GM21447 (cell line): ENCODE measurements around the gene LIX1L.
A peak's percentile ranks its signal among the peaks of the same experiment; 100 is the strongest.

ENCODE experiments used
- ATAC-seq: cut with Tn5 transposase; IDR thresholded peaks from one replicate; pipeline ENCODE4 v1.9.1; 2021; ENCODE audit not compliant: unreplicated experiment

The LIX1L gene

DNA sequence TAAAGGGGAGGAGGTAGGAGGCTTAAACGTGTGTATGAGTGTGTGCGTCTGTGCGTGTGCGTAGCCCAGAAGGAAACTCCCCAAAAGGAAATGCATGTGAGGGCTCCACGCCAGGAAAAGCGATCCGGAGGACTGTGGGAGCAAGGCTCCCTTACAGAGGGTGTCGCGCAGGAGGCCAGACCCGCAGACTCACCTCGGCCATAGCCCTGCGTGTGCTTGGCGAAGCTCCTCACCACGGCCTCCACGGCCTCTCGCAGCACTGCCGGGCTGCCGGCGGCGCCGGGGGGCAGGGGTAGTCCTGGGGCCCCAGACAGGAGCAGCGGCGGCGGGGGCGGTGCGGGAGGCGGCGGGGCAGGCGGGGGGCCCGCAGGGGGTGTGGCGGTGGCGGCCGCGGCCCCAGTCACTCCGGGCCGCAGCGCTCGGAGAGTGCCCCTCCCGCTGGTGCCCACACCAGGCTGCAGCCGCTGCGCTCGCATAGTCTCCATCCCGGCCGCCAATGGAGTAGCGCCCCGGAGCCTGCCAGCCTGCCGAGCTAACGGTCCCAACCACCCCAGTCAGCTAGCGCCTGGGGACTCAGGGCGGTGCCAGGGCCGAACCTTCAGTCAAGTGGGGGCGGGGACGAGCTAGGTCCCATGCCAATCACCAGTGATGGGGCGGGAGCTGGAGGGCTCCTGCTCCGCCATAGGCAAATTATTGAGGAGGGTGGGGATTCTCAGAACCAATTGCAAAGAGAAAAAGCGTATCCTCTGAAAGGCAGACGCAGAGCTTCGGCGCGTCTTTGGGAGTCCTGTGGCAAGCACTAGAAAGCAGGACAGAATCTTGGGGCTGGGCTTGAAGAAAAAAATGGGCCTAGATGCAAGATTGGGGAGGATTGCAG is at the start of gene LIX1L:
TSS of gene LIX1L (minus strand) at position 575 of the 877 bp plus-strand sequence. CDS start at position 485, 90 bp downstream.
- peak; percentile 84 for ATAC-seq

DNA sequence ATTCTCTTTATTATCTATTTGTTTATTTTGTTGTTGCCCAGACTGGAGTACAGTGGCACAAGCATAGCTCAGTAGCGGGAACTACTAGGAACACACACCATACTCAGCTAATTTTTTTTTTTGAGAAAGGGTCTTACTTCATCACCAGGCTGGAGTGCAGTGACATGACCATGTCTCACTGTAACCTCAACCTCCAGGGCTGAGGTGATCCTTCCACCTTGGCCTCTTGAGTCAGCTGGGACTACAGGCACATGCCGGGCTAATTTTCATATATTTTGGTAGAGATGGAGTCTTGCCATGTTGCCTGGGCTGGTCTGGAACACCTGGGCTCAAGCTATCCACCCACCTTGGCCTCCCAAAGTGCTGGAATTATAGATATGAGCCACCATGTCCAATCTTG is 43.9 kb upstream of the LIX1L start:
- ATAC-seq: no peak

DNA sequence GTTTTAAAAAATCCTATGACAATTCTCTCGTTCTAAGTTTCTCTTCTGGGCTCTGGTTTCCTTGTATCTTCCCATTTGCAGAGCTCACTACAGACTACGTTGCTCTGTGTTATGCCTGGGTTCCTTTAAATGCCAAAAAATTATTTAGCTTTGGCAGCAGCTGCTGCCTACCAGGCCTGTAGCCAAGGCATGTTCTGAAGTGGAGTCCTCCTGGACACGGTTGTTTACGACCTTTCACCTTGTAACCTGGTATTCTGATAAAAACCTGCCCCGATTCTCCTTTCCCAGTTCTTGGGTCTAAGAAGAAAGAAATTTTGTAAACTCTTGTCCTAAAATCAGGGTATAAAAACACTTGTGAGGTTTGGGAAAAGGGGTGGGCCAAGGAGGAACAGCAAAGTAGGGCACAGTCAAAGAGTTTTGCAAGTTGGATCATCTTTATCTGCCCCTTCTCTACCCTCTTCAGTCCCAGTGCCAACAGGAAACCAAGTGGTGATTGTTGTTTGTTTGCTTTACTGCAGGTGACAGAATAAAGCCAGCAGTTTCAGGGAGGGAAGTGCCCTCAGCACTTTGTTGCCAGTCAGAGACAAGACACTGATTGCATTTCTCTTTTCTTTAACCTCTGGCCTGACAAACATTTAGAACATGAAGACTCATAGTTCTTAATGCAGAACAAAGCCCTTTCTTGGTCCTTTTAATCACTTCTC is 41.7 kb upstream of the LIX1L start:
- no peak for ATAC-seq

DNA sequence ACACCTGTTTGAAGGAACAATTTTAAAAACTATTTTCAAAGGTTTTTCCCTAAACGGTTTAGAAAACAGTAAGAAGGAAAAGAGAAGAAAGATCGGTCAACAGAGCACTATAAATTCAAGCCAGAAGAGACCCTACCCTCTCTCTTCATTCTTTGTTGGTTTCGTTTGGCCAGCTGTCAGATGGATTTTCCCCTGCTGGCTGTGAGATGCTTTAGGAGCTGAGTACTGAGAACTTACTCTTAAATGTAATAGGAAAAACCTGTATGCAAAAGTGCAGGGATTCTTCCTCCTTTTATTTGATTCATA is 39.9 kb upstream of the LIX1L start:
- ATAC-seq: no peak

DNA sequence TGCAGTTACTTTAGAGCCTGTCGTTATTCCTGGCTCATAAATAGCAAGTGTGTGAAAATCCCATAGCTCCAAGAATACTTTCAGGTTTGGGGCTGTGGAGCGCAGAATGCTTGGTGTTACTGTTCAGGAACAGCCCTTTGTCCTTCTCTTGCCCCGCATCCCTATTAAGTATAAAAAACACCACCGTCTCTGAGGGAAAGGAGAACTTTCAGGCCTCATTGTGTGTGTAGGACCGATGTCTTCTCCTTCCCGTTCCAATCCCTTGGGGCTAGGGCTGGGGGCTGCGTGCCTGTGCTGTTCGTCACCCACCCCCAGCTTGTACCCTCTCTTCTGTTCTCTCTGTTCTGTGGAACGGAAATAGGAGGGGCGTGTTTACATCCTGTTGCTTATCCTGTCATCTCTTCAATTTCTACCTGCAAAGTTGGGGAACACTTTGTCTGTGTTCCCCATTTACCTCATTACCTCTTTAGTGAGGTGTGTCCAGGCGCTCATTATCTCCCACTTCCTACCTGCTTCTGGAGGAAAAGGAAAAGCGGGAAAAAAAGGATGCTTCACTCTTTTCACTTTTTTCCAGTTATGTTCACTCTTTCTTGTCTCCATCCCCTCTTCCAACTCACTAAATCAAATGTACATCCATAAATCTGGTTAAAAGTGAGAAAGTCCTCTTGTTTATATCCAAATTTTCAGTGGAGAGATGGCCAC is 39.4 kb upstream of the LIX1L start:
- peak; percentile 34 for ATAC-seq

DNA sequence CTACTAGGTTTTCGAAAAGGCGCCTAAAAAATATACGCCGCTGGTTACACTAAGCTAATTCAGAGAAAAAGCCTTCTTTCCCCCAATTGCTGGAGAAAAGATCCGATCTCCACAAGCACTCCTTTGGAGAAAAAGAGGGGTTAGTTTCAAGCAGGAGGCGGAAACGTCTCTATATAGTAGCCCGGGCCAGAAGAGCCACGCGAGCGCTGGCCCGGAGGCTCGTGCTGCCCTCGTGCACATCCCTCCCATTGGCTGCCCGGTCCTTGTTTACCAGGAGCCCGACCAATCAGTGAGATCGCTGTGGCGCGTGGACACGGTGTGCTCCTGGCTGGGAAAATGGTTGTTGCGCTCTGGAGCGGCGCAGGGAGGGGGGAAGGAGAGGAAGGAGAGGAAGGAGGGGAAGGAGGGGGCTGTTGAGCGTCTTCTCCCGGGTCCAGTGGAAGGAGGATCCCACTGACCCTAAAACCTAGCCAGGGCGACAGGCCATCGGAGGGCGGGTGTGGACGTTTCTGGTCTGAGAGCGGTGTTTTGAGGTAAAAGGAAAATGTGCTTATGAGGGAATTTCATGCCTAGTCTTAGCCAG is 38.7 kb upstream of the LIX1L start, which contains the start of gene TXNIP:
TSS of gene TXNIP (minus strand) at position 147 of the 583 bp plus-strand sequence. CDS start 313 bp downstream, outside the sequence.
- peak; percentile 91 for ATAC-seq

DNA sequence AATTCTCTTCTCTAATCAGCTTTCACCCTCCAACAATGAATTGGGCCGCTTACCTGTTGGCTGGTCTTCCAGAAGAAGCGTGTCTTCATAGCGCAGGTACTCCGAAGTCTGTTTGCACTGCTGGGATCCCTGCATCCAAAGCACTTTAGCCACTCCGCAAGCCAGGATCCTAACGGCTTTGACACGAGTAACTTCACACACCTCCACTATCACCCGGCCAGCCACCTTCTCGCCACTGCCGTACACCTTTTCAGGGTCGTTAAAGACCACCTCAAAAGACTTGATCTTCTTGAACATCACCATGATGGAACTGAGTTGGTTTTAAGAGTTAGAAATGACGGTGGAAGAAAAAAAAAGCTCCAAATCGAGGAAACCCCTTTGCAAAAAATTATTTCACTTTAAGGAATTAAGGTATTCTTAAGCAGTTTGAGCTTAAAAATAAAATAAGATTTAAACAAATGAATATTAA is 38.2 kb upstream of the LIX1L start:
- no peak for ATAC-seq

DNA sequence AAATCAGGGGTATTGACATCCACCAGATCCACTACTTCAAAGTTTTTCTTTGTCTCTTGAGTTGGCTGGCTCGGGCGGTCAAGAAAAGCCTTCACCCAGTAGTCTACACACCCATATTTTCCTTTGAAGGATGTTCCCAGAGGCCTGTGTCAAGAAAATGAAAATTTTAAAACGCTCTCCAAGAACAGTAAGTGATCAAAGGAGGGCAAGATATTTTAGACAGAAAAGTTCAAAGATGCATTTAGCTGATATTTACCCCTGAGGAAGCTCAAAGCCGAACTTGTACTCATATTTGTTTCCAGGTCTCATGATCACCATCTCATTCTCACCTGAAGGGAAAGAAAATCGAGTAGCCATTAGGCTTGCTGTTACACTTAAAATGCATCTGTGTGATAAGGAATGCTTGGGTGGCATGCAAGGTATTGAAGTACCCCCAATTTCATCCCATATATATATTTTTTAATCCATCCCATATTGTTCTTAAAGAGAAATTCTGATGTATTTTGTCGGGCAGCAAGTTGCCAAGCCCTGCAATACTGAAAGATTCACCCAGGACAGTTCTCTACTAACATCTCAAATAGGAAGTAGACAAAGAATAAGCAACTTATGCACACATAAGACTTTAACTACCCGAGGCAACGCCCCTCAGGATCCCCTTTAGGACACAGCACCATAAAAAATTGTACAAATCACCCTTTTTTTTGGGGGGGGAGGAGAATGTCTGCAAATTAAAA is 37.5 kb upstream of the LIX1L start:
- no peak for ATAC-seq

DNA sequence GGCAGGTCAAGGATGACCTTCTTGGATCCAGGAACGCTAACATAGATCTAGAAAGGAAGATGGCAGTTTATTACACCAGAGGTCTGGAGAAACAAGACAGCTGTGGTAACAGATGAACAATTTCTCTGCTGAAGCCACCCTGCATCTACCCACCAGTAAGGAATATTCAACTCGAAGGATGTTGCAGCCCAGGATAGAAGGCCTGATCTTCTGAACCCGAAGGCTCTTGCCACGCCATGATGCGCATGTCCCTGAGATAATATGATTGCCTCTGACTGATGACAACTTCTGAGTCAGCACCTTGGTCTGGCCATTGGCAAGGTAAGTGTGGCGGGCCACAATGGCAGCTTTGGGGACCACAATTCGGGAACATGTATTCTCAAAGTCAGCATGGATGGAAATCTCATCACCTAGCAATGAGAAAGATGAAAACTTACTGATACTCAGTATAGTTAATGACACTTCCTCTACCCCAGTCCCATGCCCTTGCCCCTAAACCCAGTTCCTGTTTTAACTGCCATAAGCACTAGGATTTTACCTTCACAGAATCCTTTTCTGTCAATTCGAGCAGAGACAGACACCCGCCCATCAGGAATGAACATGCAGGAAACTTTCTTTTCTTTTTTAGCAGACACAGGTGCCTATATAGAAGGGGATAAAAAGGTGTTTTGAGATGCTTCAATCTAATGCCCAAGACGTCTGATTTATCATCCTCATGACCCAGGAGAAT is 36.7 kb upstream of the LIX1L start:
- ATAC-seq: no peak

DNA sequence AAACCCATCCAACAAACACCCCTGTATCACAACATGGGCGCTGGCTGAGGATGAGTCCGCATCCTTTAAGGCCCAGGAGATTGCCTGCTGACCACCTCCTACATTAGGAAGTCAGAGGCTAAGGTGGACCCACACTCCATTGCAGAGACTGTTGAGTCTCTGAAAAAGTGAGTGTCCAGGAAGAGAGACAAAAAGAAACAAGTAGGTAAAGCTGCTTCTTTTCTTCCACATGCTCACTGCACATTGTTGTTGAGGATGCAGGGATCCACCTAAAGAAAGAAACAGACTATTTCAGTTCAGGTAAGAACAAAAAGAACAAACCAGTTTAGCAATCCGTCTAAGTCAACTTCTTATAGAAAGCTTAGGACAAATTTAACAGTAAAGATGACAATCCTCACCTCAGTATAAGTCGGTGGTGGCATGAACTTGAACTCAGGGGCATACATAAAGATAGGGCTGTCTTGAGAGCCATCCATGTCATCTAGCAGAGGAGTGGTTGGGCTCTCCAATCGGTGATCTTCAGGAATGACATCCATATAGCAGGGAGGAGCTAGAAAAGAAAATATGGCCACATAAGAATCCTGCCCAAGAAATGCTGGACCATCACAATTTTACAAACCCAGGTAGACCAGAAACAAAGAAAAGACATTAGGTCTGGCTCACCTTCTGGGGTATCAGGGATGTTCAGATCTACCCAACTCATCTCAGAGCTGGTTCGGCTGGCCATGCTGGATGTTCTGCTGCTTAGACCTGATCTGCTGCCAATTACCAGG is 36.0 kb upstream of the LIX1L start:
- no peak for ATAC-seq

DNA sequence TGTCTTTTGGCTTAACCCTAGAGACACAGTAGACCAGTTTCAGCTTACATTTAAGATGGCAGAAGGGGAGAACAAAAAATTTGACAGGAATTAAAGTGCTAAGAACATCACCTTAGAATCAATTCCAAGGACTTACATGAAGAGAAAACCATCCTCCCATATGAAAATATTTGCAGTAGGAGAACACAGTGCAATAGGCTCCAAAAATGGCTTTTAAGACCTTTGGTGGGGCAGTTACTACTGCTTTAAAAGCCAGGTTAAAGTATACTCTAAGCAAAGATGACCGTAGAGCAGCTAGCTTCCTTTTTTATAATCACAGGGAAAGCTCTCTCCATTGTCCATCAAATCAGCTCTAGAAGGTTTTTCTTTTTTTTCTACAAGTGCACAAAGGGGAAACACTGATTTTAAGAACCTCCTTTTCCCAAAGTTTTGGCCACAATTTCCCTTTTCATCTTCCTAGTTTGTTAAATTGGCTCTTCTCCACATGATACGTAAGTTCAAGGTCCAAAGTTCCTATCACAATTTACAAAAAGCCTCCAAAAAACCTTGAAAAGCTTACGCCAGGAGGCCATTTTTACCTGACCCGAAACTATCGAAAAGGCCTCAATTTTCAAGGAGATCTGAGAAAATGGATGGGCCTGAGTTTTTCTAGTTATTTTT is 35.3 kb upstream of the LIX1L start:
- no peak for ATAC-seq

DNA sequence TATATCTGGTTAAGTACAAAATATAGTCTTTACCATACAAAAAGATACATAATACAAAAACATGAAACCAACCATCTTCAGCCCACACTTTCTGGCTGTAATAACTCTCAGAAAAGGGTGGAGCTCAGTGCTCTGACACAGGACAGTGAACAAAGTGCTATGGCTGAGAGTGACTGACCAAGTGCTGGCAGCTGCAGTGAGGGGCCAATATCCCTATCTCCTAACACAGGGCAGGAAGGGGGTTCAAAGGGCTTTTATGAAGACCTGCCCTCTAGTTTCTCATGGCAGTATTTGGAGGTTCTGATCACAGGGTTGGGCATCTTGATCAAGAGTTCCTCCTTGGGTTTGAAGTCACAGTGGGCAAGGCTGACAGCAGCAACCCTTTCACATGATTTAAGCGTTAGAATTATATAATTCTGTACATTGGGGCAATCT is 34.7 kb upstream of the LIX1L start:
- no peak for ATAC-seq

DNA sequence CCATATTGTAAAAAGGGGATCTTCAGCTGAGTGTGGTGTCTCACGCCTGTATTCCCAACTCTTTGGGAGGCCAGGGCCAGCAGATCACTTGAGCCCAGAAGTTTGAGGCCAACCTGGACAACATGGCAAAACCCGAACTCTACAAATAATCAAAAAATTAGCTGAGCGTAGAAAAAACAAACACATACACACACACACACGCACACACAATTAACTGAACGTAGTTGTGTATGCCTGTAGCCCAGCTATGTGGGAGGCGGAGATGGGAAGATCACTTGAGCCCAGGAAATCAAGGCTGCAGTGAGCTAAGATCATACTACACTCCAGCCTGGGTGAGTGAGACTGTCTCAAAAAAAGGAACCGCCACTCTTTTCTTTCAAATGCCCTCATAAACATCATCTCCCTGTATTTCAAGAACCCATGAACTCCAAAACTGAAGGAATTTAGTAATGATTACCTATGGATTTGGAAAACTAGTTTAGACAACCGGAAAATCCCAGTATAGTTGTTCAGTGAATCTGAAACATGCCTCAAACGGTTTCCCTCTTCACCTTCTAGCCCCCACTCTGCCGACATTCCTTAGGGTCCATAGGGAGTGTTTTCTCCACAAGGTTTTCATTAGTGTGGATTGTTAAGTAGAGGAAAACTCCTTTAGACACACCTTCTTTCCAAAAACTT is 34.1 kb upstream of the LIX1L start:
- ATAC-seq: no peak

DNA sequence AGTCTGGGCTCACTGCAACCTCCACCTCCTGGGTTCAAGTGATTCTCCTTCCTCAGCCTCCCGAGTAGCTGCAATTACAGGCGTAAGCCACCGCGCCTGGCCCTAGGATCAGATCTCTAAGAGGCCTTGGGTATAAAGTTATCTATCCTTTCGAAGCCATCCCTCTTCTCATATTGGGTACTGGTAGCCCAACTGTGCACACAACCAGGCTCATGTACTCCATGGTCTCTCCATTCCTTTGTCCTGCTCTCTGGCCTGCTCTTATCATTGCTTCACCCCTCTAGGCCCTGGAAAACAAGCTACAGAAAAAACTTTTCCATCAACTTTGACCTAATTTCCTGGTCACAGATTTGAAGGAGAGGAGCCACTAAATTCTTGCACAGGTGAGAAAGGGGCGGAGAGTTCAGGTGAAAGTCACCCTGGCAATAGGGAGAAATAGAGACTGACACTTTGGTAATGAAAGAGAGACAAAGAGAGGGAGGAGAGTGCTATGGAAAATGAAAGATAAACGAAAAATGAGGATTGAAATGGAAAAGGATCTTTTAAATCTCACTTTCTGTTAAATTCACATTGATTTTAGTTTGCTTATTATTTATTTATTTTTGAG is 32.5 kb upstream of the LIX1L start:
- no peak for ATAC-seq

DNA sequence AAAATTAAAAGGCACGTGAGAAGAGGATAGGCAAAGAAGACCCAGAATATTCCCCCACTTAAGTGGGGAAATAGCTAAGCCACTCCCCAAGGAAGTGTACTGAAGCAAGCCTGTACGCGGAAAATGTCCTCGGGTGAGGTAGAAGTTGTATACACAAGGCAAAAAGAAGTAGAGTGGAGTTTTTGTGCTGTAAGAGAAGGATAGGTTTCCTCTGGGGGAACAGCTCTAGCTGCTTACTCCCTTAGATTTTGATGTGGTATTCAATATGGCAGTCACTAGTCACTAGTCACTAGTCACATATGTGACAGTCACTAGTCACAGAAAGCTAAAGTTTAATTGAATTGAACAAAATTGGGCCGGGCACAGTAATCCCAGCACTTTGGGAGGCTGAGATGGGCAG is 31.0 kb upstream of the LIX1L start:
- ATAC-seq: no peak

DNA sequence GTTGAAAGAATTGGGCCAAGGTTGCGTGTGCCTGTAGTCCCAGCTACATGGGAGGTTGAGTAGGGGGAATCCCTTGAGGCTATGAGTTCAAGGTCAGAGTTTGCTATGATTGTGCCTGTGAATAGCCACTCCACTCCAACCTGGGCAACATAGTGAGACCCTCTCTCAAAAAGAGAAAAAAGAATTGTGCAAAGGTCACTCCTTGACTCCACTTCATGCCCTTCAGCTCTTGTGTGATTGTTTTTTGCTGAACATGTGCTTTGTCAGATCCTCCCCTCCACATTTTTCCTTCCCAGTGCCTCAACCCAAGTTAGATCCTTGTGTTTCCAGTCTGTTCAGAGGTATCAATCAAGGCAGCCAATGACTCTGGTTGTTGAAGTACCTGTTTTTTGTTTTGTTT is 30.1 kb upstream of the LIX1L start:
- no peak for ATAC-seq

DNA sequence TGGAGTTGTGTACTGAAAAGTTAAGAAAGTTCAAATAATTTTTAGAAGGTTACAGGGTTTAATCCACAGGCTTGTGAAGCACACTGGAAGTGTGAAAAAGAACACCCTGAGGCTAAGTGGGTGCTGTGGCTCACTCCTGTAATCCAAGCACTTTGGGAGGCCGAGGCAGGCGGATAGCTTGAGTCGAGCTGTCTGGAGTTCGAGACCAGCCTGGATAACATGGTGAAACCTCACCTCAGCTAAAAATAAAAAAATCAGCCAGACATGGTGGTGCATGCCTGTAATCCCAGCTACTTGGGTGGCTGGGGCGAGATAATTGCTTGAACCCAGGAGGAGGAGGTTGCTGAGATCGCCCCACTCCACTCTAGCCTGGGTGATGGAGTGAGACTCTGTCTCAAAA is 28.7 kb upstream of the LIX1L start:
- no peak for ATAC-seq
